Measurements from ENCODE around the gene XIRP2.

- TF ChIP-seq CTCF (IDR thresholded peaks at IDR 0.05; ENCODE audit: low read depth, low read length, missing input control) (no peak), RAD21 (IDR thresholded peaks at IDR 0.05) (no peak), REST (IDR thresholded peaks at IDR 0.05) (no peak), EGR1 (IDR thresholded peaks at IDR 0.05; ENCODE audit: low read depth in 2 of 2) (no peak), JUND (IDR thresholded peaks at IDR 0.05) (no peak), TAF1 (conservative IDR thresholded peaks at IDR 0.05) (no peak), YY1 (IDR thresholded peaks at IDR 0.05) (no peak), MAX (IDR thresholded peaks at IDR 0.05) (no peak), SP1 (IDR thresholded peaks at IDR 0.05) (no peak), GABPA (IDR thresholded peaks at IDR 0.05 in 1 of 2, conservative IDR thresholded peaks at IDR 0.05 in 1 of 2) (no peak), ZBTB33 (IDR thresholded peaks at IDR 0.05) (no peak)
These were observed 46.5 kb downstream of the XIRP2 start for GRCh38 chr2:166934817-166935216.

All from liver (tissue), 3 donors.